Esophagus muscularis mucosa (tissue), 4 donors: ENCODE data around the gene OR1N2. TPM values are rescaled to one million over a fixed set of nuclear protein-coding genes. Genes with fewer than 3 reads are reported as not detected.

Source experiments
- DNase-seq: peaks from one replicate; pipeline ENCODE4 v3.0.0-alpha.2; 2017; ENCODE audit errors: extremely low spot score
- H3K27ac ChIP-seq, 4 donors: fragments of 200-600 bp; sonication (generic); replicated peaks in 1 of 4; 1 replicate in 3 of 4; 2 replicates in 1 of 4; pipeline ENCODE4 v1.5.1; 2016 to 2019; ENCODE audit warnings: mild to moderate bottlenecking in 1 of 4
- H3K27me3 ChIP-seq, 4 donors: fragments of 200-600 bp; sonication (generic); one replicate each; pipeline versions ENCODE4 v1.5.1 to v1.6.0; 2016 to 2019
- H3K36me3 ChIP-seq, 4 donors: fragments of 200-600 bp; sonication (generic); one replicate each; pipeline ENCODE4 v1.5.1; 2016 to 2019
- H3K4me1 ChIP-seq, 4 donors: fragments of 200-600 bp; sonication (generic); one replicate each; pipeline ENCODE4 v1.5.1; 2016 to 2019
- H3K4me3 ChIP-seq, 4 donors: fragments of 200-600 bp; sonication (generic); 1 replicate in 2 of 4; 2 replicates in 2 of 4; pipeline ENCODE4 v1.5.1; 2016 to 2019; ENCODE audit warnings: mild to moderate bottlenecking in 4 of 4, moderate library complexity in 1 of 4
- H3K9me3 ChIP-seq, 4 donors: fragments of 200-600 bp; sonication (generic); 1 replicate in 3 of 4; 2 replicates in 1 of 4; pipeline ENCODE4 v1.5.1; 2016 to 2019
- EP300 ChIP-seq: sonication (generic); formaldehyde crosslinking; IDR thresholded peaks from one replicate; pipeline ENCODE4 v1.6.1; 2017; ENCODE audit warnings: antibody characterized with exemption
- POLR2A ChIP-seq: fragments of 450-650 bp; IDR thresholded peaks from one replicate; pipeline ENCODE4 v1.6.1; 2017; ENCODE audit warnings: antibody characterized with exemption, moderate library complexity, mild to moderate bottlenecking, low read depth
- POLR2AphosphoS5 ChIP-seq, 2 donors: sonication (generic); formaldehyde crosslinking; IDR thresholded peaks; one replicate each; pipeline ENCODE4 v1.6.1; 2017; ENCODE audit warnings: antibody characterized with exemption in 2 of 2
- WGBS: methylation state at CpG from one replicate; pipeline ENCODE4 v1.1.5; 2018; 5-methylcytosine and 5-hydroxymethylcytosine counted together
- intact Hi-C: fragments of 100-400 bp; cut with DNase I; formaldehyde crosslinking; loops from one replicate; pipeline ENCODE4 v1.15.1; 2023
- total RNA-seq, 4 donors: library from RNA; depleted of rRNA; stranded (reverse); fragments of >200 nt; gene quantifications; one replicate each; pipeline versions ENCODE4 v1.1.0 to v1.2.1, GENCODE V29; 2016
- TF ChIP-seq, protein P1 (sequence below), 3 experiments: fragments of 200-600 bp in 2 of 3; fragments of 450-650 bp in 1 of 3; sonication (generic) in 2 of 3; IDR thresholded peaks; one replicate each; pipeline ENCODE4 v1.5.1; 2017 to 2019; ENCODE audit warnings: antibody characterized with exemption in 3 of 3, mild to moderate bottlenecking in 2 of 3, moderate library complexity in 1 of 3

Gene OR1N2
- total RNA-seq, 4 donors from 2014 or later, result not detected

DNA sequence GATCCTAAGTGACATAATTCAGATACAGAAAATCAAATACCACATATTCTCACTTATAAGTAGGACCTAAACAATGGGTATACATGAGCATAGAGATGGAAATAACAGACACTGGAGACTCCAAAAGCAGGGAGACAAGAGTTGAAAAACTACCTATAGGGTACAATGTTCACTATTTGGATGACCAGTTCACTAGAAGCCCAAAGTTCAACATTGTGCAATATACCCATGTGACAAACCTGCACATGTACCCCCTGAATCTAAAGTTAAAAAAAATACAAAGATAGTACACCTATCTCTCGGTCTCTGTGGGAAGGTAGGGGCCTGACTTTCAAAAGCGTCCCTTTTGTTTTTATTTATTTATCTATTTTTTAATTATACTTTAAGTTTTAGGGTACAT, 14.2 kb upstream of the OR1N2 start:
- H3K27ac ChIP-seq, result no peak overlapping the region
- no peaks in the 10 kb centered on the region for H3K4me1 ChIP-seq
- peaks cover 0 to 4% (median 0%) of the 10 kb centered on the region in 4 donors for H3K9me3 ChIP-seq
- no peak overlapping the region for H3K4me3 ChIP-seq
- no peak for DNase-seq
- TF ChIP-seq POLR2A (no peak), EP300 (no peak), POLR2AphosphoS5 (IDR thresholded peaks at IDR 0.05) (no peak)
- TF ChIP-seq, protein P1, sequence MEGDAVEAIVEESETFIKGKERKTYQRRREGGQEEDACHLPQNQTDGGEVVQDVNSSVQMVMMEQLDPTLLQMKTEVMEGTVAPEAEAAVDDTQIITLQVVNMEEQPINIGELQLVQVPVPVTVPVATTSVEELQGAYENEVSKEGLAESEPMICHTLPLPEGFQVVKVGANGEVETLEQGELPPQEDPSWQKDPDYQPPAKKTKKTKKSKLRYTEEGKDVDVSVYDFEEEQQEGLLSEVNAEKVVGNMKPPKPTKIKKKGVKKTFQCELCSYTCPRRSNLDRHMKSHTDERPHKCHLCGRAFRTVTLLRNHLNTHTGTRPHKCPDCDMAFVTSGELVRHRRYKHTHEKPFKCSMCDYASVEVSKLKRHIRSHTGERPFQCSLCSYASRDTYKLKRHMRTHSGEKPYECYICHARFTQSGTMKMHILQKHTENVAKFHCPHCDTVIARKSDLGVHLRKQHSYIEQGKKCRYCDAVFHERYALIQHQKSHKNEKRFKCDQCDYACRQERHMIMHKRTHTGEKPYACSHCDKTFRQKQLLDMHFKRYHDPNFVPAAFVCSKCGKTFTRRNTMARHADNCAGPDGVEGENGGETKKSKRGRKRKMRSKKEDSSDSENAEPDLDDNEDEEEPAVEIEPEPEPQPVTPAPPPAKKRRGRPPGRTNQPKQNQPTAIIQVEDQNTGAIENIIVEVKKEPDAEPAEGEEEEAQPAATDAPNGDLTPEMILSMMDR (IDR thresholded peaks at IDR 0.05), result no peak
- intact Hi-C loops, result no loop called here
- H3K27me3 ChIP-seq, result no peaks in the 10 kb centered on the region
- H3K36me3 ChIP-seq, result no peaks in the 10 kb centered on the region
- 59% methylated on average over 2 of the region's 2 CpGs for WGBS

DNA sequence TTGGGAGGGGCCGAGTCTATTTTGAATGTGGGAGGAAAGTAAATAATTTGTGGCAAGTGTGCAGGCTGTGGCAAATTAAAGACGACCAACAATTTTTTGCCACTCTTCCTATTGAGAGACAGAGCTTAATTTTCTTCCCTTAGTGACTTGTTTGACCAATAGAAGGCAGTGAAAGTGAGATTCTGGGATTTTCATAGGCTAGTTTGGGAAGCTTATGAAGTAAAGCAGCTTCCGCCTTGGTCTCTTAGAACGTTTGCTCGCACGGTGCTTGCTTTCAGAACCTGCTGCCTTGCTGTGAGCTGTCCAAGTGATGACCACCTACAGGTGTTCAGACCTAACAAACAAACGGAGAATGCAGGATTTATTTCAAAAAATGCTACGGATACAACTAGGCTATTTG, 6.7 kb upstream of the OR1N2 start:
- no peak for DNase-seq
- H3K36me3 ChIP-seq, result no peaks in the 10 kb centered on the region
- H3K4me1 ChIP-seq, result no peaks in the 10 kb centered on the region
- no peak overlapping the region for H3K27ac ChIP-seq
- intact Hi-C loops, result no loop called here
- 53% methylated on average over 8 of the region's 8 CpGs for WGBS
- H3K9me3 ChIP-seq, result no peaks in the 10 kb centered on the region
- no peaks in the 10 kb centered on the region for H3K27me3 ChIP-seq
- no peak overlapping the region for H3K4me3 ChIP-seq
- TF ChIP-seq POLR2AphosphoS5 (IDR thresholded peaks at IDR 0.05), result no peak
- no peak for TF ChIP-seq EP300
- TF ChIP-seq, protein P1 (IDR thresholded peaks at IDR 0.05), result no peak

- intact Hi-C loops, result no loop called here
Measured at GRCh38 chr9:122551371-122551770, 1.5 kb upstream of the OR1N2 start.

GRCh38 chr9:122561446-122561845, 8.5 kb downstream of the OR1N2 start:
- Histone ChIP-seq H3K27me3 (no peaks in the 10 kb centered on the region), H3K36me3 (no peaks in the 10 kb centered on the region), H3K9me3 (peaks cover 0 to 29% (median 5%) of the 10 kb centered on the region in 4 donors), H3K4me3 (no peak overlapping the region), H3K4me1 (no peaks in the 10 kb centered on the region), H3K27ac (no peak overlapping the region)
- TF ChIP-seq POLR2A, result no peak
- TF ChIP-seq POLR2AphosphoS5 (IDR thresholded peaks at IDR 0.05), result no peak
- no peak for TF ChIP-seq EP300
- TF ChIP-seq, protein P1 (IDR thresholded peaks at IDR 0.05), result no peak
- WGBS, result 81% methylated on average over 4 of the region's 4 CpGs
- no peak for DNase-seq
- intact Hi-C loops, result no loop called here

More at GRCh38 chr9:122551371-122551770, 1.5 kb upstream of the OR1N2 start:
- no peaks in the 10 kb centered on the region for H3K36me3 ChIP-seq
- H3K27ac ChIP-seq, result no peak overlapping the region
- TF ChIP-seq EP300 (no peak), POLR2A (no peak), POLR2AphosphoS5 (IDR thresholded peaks at IDR 0.05) (no peak)
- TF ChIP-seq, protein P1 (IDR thresholded peaks at IDR 0.05), result no peak
- no peaks in the 10 kb centered on the region for H3K4me1 ChIP-seq
- no peaks in the 10 kb centered on the region for H3K27me3 ChIP-seq
- peaks cover 0 to 3% (median 0%) of the 10 kb centered on the region in 4 donors for H3K9me3 ChIP-seq
- no peak for DNase-seq
- no peak overlapping the region for H3K4me3 ChIP-seq
- WGBS, result 75% methylated on average over 5 of the region's 5 CpGs

DNA sequence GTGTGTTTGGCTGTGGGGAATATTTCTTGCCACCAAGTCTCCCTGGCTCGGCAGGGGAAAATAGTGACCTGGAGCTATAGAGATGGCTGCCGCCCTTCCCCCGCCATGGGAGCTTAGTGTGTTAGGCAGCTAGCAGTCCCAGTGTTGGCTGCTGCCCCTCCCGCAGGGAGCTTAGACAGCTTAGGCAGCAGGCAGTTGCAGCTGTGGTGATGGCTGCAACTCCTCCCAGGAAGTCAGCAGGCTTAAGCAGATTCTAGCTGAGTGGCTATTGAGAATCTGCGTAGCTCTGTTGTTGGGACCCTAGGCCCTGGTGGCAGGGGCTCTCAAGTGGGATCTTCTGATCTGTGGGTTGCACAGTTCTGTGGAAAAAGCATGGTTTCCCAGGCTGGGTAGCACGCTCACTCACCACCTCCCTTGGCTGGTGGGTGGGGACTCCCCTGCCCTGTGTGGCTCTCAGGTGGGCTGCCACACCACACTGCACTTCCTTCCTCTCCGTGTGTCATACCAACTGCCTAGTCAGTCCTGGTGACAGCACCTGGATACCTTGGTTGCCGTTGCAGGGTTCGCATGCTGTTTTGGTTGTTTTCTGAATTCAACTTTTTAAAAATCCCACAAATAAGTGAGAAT, 9.3 kb downstream of the OR1N2 start:
- intact Hi-C loops, result no loop called here
- H3K9me3 ChIP-seq, result peaks cover 0 to 29% (median 4%) of the 10 kb centered on the region in 4 donors
- TF ChIP-seq POLR2A (no peak), EP300 (no peak), POLR2AphosphoS5 (IDR thresholded peaks at IDR 0.05) (no peak)
- TF ChIP-seq, protein P1 (IDR thresholded peaks at IDR 0.05), result no peak
- no peaks in the 10 kb centered on the region for H3K4me1 ChIP-seq
- H3K4me3 ChIP-seq, result no peak overlapping the region
- no peak overlapping the region for H3K27ac ChIP-seq
- no peak for DNase-seq
- no peaks in the 10 kb centered on the region for H3K27me3 ChIP-seq
- WGBS, result 51% methylated on average over 5 of the region's 9 CpGs
- no peaks in the 10 kb centered on the region for H3K36me3 ChIP-seq
